ENCODE data around the gene BEST3.
"Not testable (repeated sequence)": the region's sequence is repeated elsewhere in the genome, so short reads cannot be mapped to it uniquely, and the experiment has no call there.

Gene BEST3

DNA sequence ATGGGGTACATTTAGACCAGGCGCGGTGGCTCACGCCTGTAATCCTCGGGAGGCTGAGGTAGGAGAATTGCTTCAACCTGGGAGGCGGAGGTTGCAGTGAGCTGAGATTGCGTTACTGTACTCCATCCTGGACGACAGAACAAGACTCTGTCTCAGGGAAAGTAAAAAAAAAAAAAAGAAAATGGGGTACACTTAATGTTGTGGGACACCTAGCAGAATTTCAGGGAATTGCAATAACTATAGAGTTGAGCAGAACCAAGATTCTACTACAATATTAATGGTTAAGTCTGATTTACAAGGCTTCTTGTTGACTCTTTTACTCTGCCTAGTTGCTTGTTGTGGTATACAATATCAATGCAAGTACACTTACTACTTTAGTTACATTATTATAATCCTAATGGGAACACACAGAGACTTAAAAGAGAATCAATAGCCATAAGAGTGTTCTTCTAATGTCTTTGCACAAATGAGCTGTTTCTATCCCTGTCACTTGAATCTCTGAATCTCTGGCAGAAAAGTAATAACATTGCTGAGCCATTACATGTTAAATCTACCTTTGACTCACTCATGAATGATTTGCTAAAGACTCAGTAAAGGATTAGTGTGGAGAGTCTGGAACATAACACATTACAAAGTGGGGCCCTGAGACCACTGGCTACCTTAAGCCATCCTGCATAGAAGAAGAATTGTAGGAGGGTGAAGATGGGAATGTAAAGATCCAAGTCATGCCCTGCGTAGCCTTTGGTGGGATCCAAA is 22.7 kb downstream of the BEST3 start:
- no peak for DNase-seq (ENCODE audit: low read depth)
- no peak overlapping the region for H3K4me3 ChIP-seq (ENCODE audit: low read depth, low read length)
- TF ChIP-seq, protein P1, sequence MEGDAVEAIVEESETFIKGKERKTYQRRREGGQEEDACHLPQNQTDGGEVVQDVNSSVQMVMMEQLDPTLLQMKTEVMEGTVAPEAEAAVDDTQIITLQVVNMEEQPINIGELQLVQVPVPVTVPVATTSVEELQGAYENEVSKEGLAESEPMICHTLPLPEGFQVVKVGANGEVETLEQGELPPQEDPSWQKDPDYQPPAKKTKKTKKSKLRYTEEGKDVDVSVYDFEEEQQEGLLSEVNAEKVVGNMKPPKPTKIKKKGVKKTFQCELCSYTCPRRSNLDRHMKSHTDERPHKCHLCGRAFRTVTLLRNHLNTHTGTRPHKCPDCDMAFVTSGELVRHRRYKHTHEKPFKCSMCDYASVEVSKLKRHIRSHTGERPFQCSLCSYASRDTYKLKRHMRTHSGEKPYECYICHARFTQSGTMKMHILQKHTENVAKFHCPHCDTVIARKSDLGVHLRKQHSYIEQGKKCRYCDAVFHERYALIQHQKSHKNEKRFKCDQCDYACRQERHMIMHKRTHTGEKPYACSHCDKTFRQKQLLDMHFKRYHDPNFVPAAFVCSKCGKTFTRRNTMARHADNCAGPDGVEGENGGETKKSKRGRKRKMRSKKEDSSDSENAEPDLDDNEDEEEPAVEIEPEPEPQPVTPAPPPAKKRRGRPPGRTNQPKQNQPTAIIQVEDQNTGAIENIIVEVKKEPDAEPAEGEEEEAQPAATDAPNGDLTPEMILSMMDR (IDR thresholded peaks at IDR 0.05; ENCODE audit: low read depth, low read length, missing control alignments) = no peak

DNA sequence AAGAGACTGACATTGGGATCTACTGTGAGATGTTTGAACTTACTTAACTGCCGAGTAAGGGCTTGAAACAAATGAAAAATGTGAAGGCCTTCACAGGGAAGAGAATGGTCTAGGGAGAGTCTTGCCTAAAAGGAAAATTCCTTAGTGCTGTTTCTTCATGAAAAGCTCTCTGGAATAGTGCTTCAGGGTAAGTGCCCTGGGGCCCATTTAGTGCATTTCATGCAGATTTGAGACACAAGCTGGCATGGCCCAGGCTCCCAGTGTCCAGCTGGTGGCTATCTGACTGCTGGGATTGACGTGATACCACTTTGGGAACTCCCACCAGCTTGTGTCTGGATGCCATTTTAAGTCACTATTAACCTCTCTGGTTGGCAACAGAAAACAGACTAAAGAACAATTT is 26.9 kb downstream of the BEST3 start:
- DNase-seq (ENCODE audit: low read depth) = no peak
- no peak overlapping the region for H3K4me3 ChIP-seq (ENCODE audit: low read depth, low read length)
- TF ChIP-seq, protein P1 (IDR thresholded peaks at IDR 0.05; ENCODE audit: low read depth, low read length, missing control alignments) = no peak

DNA sequence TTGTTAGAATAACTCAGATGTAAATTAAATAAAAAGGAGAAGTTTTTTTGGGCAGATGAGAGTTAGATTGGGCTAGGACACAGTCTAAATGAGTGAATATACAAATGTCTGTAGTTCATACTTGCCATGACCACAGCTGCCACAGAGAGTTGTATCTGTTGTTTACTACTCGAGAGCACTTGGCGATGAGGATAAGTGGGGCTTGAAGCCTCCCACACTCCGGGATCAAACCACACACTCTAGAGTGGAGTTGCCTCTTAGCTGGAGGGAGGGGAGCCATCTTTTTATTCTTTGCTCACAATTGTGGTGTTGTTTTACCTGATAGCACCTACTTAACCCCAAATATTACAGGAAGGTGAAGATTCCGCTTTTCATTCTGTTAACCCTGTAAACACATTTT is 27.5 kb downstream of the BEST3 start:
- no peak for DNase-seq (ENCODE audit: low read depth)
- TF ChIP-seq, protein P1 (IDR thresholded peaks at IDR 0.05; ENCODE audit: low read depth, low read length, missing control alignments) = no peak
- H3K4me3 ChIP-seq (ENCODE audit: low read depth, low read length) = no peak overlapping the region

DNA sequence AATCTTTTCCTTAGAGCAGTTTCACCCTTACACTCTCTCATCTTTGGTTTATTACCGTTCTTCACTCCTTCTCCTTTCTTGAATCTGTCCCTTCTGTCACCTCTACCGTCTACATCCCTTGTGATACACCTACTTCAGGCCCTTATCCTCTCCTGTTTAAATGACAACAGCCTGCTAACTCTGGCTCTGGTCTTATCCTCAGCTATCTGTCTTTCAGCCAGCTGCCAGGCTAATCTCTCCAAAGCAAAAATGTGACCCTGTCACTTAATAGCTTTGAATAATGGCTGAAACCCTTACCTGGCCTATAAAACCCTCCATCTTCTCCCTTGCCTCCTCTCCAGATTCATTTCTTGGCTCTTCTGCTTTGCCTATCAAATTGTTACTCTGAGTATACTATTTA is 32.3 kb downstream of the BEST3 start:
- TF ChIP-seq, protein P1 (IDR thresholded peaks at IDR 0.05; ENCODE audit: low read depth, low read length, missing control alignments) = no peak
- DNase-seq (ENCODE audit: low read depth) = no peak
- H3K4me3 ChIP-seq (ENCODE audit: low read depth, low read length) = no peak overlapping the region

DNA sequence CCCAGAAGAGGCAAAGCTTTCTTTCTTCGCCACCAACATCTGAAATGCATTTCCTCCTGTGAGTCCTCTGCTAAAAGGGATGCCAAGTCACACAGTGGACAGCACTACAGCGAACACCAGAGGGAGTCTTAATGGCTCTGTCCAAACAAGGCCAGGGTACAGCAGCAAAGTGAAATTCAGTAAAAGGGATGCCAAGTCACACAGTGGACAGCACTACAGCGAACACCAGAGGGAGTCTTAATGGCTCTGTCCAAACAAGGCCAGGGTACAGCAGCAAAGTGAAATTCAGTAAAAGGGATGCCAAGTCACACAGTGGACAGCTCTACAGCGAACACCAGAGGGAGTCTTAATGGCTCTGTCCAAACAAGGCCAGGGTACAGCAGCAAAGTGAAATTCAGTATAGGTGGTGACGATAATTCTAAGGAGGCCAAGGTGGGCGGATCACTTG is 34.1 kb downstream of the BEST3 start:
- H3K4me3 ChIP-seq (ENCODE audit: low read depth, low read length) = not testable (repeated sequence)

GRCh38 chr12:69663726-69664125 is 35.4 kb downstream of the BEST3 start:
- TF ChIP-seq, protein P1 (IDR thresholded peaks at IDR 0.05; ENCODE audit: low read depth, low read length, missing control alignments) = no peak
- DNase-seq (ENCODE audit: low read depth) = no peak
- no peak overlapping the region for H3K4me3 ChIP-seq (ENCODE audit: low read depth, low read length)

More for the DNA sequence above, 34.1 kb downstream of the BEST3 start:
- not testable (repeated sequence) for DNase-seq (ENCODE audit: low read depth)

DNA sequence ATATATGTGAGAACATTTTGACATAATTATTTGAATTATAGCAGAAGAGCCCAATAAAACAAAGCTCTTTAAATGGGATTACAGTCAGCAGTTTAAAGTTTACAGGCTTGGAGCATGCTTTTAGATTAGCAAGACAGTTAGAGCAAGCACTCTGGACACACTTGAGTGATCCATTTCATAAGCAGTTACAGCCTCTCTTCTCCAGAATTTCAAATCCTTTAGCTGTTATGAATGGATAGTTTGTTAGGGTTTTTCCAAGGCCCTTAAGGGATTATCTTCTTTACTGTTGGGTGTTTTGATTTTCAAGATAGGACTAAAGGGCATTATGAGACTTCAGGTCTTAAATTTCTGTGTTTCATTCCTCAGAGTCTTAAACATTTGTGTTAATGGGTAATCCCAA is 36.3 kb downstream of the BEST3 start:
- no peak for DNase-seq (ENCODE audit: low read depth)
- H3K4me3 ChIP-seq (ENCODE audit: low read depth, low read length) = no peak overlapping the region
- TF ChIP-seq, protein P1 (IDR thresholded peaks at IDR 0.05; ENCODE audit: low read depth, low read length, missing control alignments) = no peak

Data from GM12864 (cell line).